Memory B cell (primary cell): ENCODE measurements around the gene KIAA1755.

Experiments used
- ATAC-seq: fragments of 150-1000 bp; cut with Tn5 transposase; 2 replicates; pipeline ENCODE4 v1.10.0; 2021; ENCODE audit warnings: low read depth, mild to moderate bottlenecking, moderate library complexity
- DNase-seq, 2 donors: peaks; one replicate each; pipeline ENCODE4 v3.0.0; 2022; ENCODE audit warnings: low spot score in 2 of 2
- H3K27ac Mint-ChIP-seq: one replicate; pipeline ENCODE4 v1.8.0; 2022; ENCODE audit warnings: mild to moderate bottlenecking, moderate library complexity, mixed read lengths
- H3K27me3 Mint-ChIP-seq: one replicate; pipeline ENCODE4 v1.8.0; 2022; ENCODE audit warnings: mixed read lengths
- H3K36me3 Mint-ChIP-seq: one replicate; pipeline ENCODE4 v1.8.0; 2022; ENCODE audit warnings: mild to moderate bottlenecking, mixed read lengths
- H3K4me1 Mint-ChIP-seq: one replicate; pipeline ENCODE4 v1.8.0; 2022; ENCODE audit warnings: mixed read lengths
- H3K4me3 Mint-ChIP-seq: one replicate; pipeline ENCODE4 v1.8.0; 2022; ENCODE audit warnings: mild to moderate bottlenecking, moderate library complexity, mixed read lengths
- H3K9me3 Mint-ChIP-seq: one replicate; pipeline ENCODE4 v1.8.0; 2022; ENCODE audit warnings: mixed read lengths

Gene KIAA1755

DNA sequence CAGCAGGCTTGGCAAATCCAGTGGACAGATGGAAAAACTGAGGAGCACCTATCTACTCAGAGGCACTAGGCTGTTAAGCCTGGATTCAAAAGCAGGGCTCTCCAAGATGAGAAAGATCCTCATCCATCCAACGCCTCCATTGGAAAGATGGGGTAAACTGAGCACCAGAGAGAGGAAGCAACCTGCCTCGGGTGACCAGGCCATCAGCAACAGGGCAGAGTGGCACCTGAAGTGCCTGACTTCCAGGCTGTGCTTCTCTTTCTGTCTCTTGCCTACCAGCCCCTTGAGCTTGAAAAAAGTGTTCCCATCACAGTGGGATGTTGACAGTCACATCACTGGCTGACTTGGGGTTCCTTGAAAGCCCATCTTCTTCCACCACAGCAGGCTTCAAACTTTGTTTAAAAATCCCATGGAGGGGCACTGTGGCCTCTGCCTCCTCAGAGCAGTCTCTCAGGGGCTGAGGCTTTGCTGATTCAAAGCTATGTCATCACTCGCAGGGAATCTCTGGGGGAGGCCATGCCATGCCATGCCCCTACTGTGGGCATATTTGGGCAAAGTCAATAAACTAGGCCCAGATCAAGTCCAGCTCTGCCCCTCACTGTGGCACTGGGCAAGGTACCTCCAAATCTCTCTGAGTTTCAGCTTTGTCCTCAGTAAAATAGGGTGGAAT, 50.7 kb downstream of the KIAA1755 start:
- no peak overlapping the region for H3K4me3 Mint-ChIP-seq
- H3K9me3 Mint-ChIP-seq = no peaks in the 10 kb centered on the region
- H3K4me1 Mint-ChIP-seq = no peaks in the 10 kb centered on the region
- no peak overlapping the region for H3K27ac Mint-ChIP-seq
- no peaks in the 10 kb centered on the region for H3K36me3 Mint-ChIP-seq
- DNase-seq = no peak
- ATAC-seq = no peak
- H3K27me3 Mint-ChIP-seq = peaks cover 4% of the 10 kb centered on the region

DNA sequence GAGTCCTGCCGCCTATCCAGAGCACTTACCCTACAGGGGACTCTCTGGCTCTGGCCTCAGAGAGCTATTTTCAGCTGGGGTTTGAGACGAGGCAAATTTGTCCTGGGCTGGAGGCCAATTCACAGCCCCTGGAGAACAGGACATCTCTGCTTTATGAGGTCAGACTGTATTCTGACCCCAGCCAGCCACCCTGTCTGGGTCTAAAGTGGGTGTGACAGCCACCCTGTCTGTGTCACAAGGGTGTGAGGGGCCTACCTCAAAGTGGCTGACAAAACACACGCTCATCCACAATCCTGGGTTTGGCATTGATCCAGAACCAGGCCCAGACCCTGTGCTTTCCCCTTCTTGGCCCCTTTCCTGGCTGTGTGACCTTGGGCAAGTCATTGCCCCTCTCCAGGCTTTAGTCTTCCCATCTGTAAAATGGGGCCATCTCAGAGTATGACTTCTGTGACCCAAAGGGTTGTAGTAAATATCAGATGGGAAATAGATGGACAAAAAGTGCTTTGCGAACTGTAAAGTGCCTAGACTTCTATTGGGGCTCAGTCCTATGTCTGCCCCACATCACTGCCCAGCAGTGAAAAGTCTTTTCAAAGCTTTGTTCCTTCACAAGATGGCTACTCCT, 51.4 kb downstream of the KIAA1755 start:
- Mint-ChIP-seq H3K4me3 (no peak overlapping the region), H3K27ac (no peak overlapping the region), H3K36me3 (no peaks in the 10 kb centered on the region), H3K4me1 (no peaks in the 10 kb centered on the region), H3K27me3 (peaks cover 4% of the 10 kb centered on the region), H3K9me3 (no peaks in the 10 kb centered on the region)
- ATAC-seq = no peak
- no peak for DNase-seq

DNA sequence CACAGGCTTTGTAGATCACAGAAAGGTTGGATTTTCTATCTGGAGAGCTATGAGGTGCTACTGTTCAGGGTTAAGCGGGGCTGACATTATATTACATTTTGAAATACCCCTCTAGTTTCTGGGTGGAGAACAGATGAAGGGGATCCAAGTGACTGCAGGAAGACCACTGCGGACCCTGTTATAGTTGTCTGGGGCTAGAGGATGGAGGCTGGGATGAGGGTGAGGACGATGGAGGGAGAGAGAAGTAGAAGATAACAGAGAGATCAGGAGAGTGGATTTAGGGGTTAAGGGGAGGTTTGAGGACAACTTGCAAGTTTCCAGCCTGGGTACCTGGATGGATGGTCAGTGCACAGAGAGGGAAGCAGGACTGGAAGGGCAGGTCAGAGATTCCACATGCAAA, 52.0 kb downstream of the KIAA1755 start:
- Mint-ChIP-seq H3K4me1 (no peaks in the 10 kb centered on the region), H3K4me3 (no peak overlapping the region), H3K36me3 (no peaks in the 10 kb centered on the region), H3K27me3 (peaks cover 4% of the 10 kb centered on the region), H3K27ac (no peak overlapping the region), H3K9me3 (no peaks in the 10 kb centered on the region)
- ATAC-seq = no peak
- DNase-seq = no peak

GRCh38 chr20:38208088-38208487, 52.4 kb downstream of the KIAA1755 start:
- Mint-ChIP-seq H3K4me1 (peaks cover 3% of the 10 kb centered on the region), H3K36me3 (no peaks in the 10 kb centered on the region), H3K4me3 (no peak overlapping the region), H3K9me3 (no peaks in the 10 kb centered on the region), H3K27ac (no peak overlapping the region), H3K27me3 (peaks cover 4% of the 10 kb centered on the region)
- DNase-seq (no peak), ATAC-seq (no peak)

GRCh38 chr20:38207621-38208020, 52.9 kb downstream of the KIAA1755 start:
- no peak overlapping the region for H3K27ac Mint-ChIP-seq
- no peak for DNase-seq
- H3K9me3 Mint-ChIP-seq = no peaks in the 10 kb centered on the region
- H3K27me3 Mint-ChIP-seq = peaks cover 4% of the 10 kb centered on the region
- no peak overlapping the region for H3K4me3 Mint-ChIP-seq
- H3K4me1 Mint-ChIP-seq = peaks cover 4% of the 10 kb centered on the region
- no peaks in the 10 kb centered on the region for H3K36me3 Mint-ChIP-seq
- ATAC-seq = no peak

- no peaks in the 10 kb centered on the region for H3K36me3 Mint-ChIP-seq
Observed at GRCh38 chr20:38205001-38205400, 55.5 kb downstream of the KIAA1755 start.

GRCh38 chr20:38203981-38204357, 56.6 kb downstream of the KIAA1755 start:
- H3K4me1 Mint-ChIP-seq = peaks cover 4% of the 10 kb centered on the region
- no peaks in the 10 kb centered on the region for H3K9me3 Mint-ChIP-seq
- no peak overlapping the region for H3K27ac Mint-ChIP-seq
- H3K36me3 Mint-ChIP-seq = no peaks in the 10 kb centered on the region
- H3K27me3 Mint-ChIP-seq = peaks cover 4% of the 10 kb centered on the region
- no peak overlapping the region for H3K4me3 Mint-ChIP-seq
- DNase-seq (no peak), ATAC-seq (no peak)

More at GRCh38 chr20:38205001-38205400, 55.5 kb downstream of the KIAA1755 start:
- Mint-ChIP-seq H3K27me3 (peaks cover 4% of the 10 kb centered on the region), H3K9me3 (no peaks in the 10 kb centered on the region), H3K4me3 (no peak overlapping the region), H3K4me1 (peaks cover 4% of the 10 kb centered on the region), H3K27ac (no peak overlapping the region)
- DNase-seq (no peak), ATAC-seq (no peak)

GRCh38 chr20:38203337-38203980, 57.1 kb downstream of the KIAA1755 start:
- H3K4me3 Mint-ChIP-seq = no peak overlapping the region
- H3K27me3 Mint-ChIP-seq = peaks cover 2% of the 10 kb centered on the region
- H3K9me3 Mint-ChIP-seq = no peaks in the 10 kb centered on the region
- DNase-seq (no peak), ATAC-seq (no peak)
- peaks cover 4% of the 10 kb centered on the region for H3K4me1 Mint-ChIP-seq
- H3K36me3 Mint-ChIP-seq = no peaks in the 10 kb centered on the region
- no peak overlapping the region for H3K27ac Mint-ChIP-seq

DNA sequence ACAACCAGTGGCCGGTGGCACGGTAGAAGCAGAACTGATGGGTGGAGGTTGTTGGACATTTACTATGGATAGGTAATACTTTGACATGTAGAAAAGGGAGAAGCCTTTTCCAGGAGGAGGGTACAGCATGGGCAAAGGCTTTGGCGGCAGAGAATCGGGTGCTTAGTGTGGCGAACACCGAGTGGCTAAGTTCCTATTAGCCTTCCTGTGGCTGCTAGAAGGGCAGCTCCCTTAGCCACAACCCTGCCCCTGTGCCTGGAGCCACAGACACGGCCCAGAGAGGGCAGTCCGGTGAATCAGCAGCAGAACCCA, 57.6 kb downstream of the KIAA1755 start:
- H3K9me3 Mint-ChIP-seq = no peaks in the 10 kb centered on the region
- DNase-seq (no peak), ATAC-seq (no peak)
- H3K4me1 Mint-ChIP-seq = peaks cover 4% of the 10 kb centered on the region
- H3K36me3 Mint-ChIP-seq = no peaks in the 10 kb centered on the region
- no peaks in the 10 kb centered on the region for H3K27me3 Mint-ChIP-seq
- no peak overlapping the region for H3K27ac Mint-ChIP-seq
- no peak overlapping the region for H3K4me3 Mint-ChIP-seq

GRCh38 chr20:38202153-38202981, 58.2 kb downstream of the KIAA1755 start:
- peaks cover under 1% of the 10 kb centered on the region for H3K27me3 Mint-ChIP-seq
- no peaks in the 10 kb centered on the region for H3K9me3 Mint-ChIP-seq
- H3K4me1 Mint-ChIP-seq = peaks cover 5% of the 10 kb centered on the region
- DNase-seq = no peak
- H3K4me3 Mint-ChIP-seq = no peak overlapping the region
- no peak for ATAC-seq
- no peak overlapping the region for H3K27ac Mint-ChIP-seq
- no peaks in the 10 kb centered on the region for H3K36me3 Mint-ChIP-seq

DNA sequence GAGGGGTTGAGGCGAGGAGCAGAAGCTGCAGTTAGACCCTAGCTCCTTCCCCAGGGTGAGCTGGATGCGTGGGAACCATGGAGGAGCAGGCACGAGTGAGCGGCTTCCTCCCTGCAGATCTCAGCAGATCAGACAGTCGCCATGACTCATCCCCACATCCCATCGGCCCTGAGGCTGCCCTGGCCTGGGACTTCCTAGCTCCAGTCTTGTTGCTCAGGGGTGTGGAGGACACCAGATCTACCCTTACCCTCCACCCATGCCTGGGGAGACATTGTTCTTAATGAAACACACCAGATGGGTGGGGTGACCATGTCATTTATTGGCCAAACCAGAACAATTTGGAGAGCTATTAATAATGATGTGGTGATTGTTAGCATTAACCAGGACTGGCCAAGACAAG, 59.2 kb downstream of the KIAA1755 start:
- H3K36me3 Mint-ChIP-seq = no peaks in the 10 kb centered on the region
- DNase-seq (no peak), ATAC-seq (no peak)
- H3K4me1 Mint-ChIP-seq = peaks cover 10% of the 10 kb centered on the region
- H3K4me3 Mint-ChIP-seq = no peak overlapping the region
- peaks cover 3% of the 10 kb centered on the region for H3K27me3 Mint-ChIP-seq
- H3K9me3 Mint-ChIP-seq = no peaks in the 10 kb centered on the region
- no peak overlapping the region for H3K27ac Mint-ChIP-seq

DNA sequence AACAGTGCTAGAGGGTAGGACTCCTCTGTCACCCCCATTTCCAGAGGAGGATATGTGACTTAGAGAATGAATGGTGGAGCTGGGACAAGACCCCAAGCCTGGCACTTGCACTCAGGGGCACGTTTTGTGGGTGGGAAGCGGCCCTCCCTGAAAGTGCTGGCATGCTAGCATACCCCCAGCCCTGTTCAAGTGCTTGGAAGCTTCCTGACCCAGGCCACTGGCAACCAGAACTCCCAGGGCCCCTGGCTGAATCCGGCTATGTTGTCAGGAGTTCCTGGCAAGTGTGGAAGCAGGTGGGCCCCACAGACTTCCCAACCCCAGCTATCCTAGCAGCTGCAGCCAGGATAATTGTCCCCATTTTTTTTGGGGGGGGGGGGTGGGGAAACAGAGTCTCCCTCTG, 59.9 kb downstream of the KIAA1755 start:
- no peak overlapping the region for H3K27ac Mint-ChIP-seq
- peaks cover 3% of the 10 kb centered on the region for H3K27me3 Mint-ChIP-seq
- H3K36me3 Mint-ChIP-seq = no peaks in the 10 kb centered on the region
- no peak overlapping the region for H3K4me3 Mint-ChIP-seq
- H3K4me1 Mint-ChIP-seq = peaks cover 12% of the 10 kb centered on the region
- H3K9me3 Mint-ChIP-seq = no peaks in the 10 kb centered on the region
- DNase-seq (no peak), ATAC-seq (no peak)

DNA sequence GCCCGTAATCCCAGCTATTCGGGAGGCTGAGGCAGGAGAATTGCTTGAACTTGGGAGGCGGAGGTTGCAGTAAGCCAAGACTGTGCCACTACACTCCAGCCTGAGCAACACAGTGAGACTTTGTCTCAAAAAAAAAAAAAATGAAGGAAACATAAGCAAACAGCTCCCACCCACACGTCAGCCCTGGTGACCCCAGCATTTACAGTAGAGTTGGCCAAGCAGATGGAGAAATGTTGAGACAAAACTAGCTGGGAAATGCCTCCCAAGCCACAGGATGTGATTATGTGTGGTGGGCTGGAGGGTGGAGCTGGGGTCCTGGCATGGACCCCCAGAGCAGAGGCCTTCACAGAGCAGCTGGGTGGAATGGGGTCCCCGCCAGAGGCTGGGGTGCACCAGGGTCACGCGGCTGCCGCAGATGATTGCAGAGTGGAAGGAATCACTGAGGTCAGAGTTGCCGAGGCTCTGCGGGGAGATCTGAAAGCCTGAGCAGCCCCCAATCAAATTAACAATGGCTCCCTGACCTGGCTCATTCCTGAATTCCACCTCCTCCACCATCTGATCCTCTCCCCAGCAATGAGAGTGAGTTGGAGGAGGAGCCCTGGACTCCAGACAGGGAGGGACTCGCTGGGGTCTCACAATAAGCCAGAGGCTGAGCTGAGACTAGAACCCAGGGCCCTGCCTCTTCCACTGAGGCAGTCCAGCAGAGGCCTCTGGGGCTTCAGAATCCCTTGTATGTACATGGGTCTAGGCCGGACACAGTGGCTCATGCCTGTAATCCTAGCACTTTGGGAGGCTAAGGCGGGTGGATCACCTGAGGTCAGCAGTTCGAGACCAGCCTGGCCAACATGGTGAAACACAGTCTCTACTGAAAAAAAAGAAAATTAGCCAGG, 60.8 kb downstream of the KIAA1755 start:
- Mint-ChIP-seq H3K4me1 (peaks cover 12% of the 10 kb centered on the region), H3K4me3 (no peak overlapping the region), H3K27ac (no peak overlapping the region), H3K36me3 (no peaks in the 10 kb centered on the region), H3K9me3 (no peaks in the 10 kb centered on the region), H3K27me3 (peaks cover 8% of the 10 kb centered on the region)
- ATAC-seq (no peak), DNase-seq (no peak)
